PFSK-1 (cell line): ENCODE results near the gene ZNF469.

ENCODE experiments used
- FOXP2 ChIP-seq: optimal IDR thresholded peaks from 2 replicates; pipeline ENCODE3; 2011; ENCODE audit warnings: borderline replicate concordance, control low read depth, inconsistent platforms; ENCODE audit not compliant: insufficient read depth; ENCODE audit errors: extremely low read length, extremely low read depth
- POLR2AphosphoS5 ChIP-seq: IDR thresholded peaks from 2 replicates; pipeline ENCODE4 v1.6.1; 2012; ENCODE audit warnings: low read depth, mild to moderate bottlenecking, control low read depth, low read length, moderate library complexity
- SIN3A ChIP-seq: IDR thresholded peaks from 2 replicates; pipeline ENCODE4 v1.6.1; 2012; ENCODE audit warnings: mild to moderate bottlenecking, low read length, moderate library complexity, borderline replicate concordance; ENCODE audit not compliant: insufficient read depth
- TAF1 ChIP-seq: IDR thresholded peaks from 2 replicates; pipeline ENCODE4 v1.6.1; 2012; ENCODE audit warnings: low read length, control low read depth, borderline replicate concordance; ENCODE audit not compliant: insufficient read depth
- TF ChIP-seq, protein P1 (sequence below), 2 experiments: IDR thresholded peaks; 2 replicates each; pipeline versions ENCODE4 v1.6.1 to v1.8.0; 2011 to 2012; ENCODE audit warnings: low read depth in 2 of 2, low read length in 2 of 2, control low read depth in 1 of 2, inconsistent platforms in 1 of 2, mild to moderate bottlenecking in 1 of 2, moderate library complexity in 1 of 2; ENCODE audit not compliant: insufficient read depth in 1 of 2

ZNF469 gene

DNA sequence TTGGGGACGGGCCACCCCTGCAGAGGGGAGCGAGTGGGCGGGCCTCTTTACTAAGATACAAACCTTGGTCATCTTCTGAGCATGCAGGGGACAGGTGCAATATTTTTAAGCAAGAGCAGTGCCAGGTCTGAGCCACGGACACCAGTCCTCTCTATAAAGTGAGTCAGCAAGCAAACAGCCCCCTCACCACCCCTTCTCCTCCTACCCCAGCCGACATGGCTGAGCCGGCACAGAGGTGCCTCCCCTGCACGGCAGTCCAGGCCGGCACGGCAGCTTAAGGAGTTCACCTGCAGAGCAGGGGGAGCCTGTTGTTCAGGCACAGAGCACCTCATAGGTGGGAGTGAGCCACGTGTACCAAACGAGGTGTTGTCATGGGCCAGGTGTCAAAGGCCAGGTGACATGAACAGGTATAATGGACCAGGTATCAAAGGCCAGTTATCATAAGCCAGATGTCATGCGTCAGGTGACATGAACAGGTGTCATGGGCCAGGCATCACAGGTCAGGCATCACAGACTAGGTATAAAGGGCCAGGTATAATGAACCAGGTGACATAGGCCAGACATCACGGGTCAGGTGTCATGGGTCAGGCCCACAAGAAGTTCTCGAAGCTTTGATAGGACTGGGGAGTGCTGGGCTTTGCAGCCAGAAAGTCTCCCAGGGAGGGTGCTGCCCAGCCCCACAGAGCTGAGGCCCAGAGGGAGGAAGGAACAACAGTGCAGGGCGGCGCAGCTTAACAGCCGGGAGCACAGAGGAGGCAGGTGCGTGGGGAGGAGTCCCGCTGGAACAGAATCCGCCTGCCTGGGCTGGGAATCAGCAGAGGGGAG is 42.6 kb upstream of the ZNF469 start:
- TF ChIP-seq, protein P1, sequence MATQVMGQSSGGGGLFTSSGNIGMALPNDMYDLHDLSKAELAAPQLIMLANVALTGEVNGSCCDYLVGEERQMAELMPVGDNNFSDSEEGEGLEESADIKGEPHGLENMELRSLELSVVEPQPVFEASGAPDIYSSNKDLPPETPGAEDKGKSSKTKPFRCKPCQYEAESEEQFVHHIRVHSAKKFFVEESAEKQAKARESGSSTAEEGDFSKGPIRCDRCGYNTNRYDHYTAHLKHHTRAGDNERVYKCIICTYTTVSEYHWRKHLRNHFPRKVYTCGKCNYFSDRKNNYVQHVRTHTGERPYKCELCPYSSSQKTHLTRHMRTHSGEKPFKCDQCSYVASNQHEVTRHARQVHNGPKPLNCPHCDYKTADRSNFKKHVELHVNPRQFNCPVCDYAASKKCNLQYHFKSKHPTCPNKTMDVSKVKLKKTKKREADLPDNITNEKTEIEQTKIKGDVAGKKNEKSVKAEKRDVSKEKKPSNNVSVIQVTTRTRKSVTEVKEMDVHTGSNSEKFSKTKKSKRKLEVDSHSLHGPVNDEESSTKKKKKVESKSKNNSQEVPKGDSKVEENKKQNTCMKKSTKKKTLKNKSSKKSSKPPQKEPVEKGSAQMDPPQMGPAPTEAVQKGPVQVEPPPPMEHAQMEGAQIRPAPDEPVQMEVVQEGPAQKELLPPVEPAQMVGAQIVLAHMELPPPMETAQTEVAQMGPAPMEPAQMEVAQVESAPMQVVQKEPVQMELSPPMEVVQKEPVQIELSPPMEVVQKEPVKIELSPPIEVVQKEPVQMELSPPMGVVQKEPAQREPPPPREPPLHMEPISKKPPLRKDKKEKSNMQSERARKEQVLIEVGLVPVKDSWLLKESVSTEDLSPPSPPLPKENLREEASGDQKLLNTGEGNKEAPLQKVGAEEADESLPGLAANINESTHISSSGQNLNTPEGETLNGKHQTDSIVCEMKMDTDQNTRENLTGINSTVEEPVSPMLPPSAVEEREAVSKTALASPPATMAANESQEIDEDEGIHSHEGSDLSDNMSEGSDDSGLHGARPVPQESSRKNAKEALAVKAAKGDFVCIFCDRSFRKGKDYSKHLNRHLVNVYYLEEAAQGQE (IDR thresholded peaks at IDR 0.05; ENCODE audit: insufficient read depth in 1 of 2, low read depth in 2 of 2, low read length in 2 of 2) = no peak
- TF ChIP-seq POLR2AphosphoS5 (no peak), TAF1 (no peak), SIN3A (no peak), FOXP2 (no peak)

DNA sequence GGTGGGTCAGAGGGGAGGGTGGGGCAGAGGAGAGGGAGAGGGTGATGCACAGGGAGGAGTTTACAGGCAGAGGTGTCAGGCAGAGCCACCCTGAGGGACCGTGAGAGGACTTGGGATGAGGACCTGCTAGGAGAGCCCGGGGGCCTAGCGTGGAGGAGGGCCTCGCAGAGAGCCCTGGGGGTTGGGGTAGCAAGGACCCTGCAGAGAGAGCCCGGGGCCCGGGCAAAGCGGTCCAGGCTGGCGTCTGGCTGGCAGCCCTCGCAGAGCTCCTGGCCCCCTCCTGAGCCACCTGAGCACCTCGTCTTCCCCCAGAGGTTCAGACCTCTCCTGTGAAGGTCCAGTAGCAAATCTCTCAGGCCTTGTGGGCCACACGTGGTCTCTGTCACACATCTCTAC is 42.0 kb upstream of the ZNF469 start:
- TF ChIP-seq, protein P1 (IDR thresholded peaks at IDR 0.05; ENCODE audit: insufficient read depth in 1 of 2, low read depth in 2 of 2, low read length in 2 of 2) = no peak
- no peak for TF ChIP-seq SIN3A
- TF ChIP-seq TAF1 = no peak
- no peak for TF ChIP-seq FOXP2
- TF ChIP-seq POLR2AphosphoS5 = no peak

DNA sequence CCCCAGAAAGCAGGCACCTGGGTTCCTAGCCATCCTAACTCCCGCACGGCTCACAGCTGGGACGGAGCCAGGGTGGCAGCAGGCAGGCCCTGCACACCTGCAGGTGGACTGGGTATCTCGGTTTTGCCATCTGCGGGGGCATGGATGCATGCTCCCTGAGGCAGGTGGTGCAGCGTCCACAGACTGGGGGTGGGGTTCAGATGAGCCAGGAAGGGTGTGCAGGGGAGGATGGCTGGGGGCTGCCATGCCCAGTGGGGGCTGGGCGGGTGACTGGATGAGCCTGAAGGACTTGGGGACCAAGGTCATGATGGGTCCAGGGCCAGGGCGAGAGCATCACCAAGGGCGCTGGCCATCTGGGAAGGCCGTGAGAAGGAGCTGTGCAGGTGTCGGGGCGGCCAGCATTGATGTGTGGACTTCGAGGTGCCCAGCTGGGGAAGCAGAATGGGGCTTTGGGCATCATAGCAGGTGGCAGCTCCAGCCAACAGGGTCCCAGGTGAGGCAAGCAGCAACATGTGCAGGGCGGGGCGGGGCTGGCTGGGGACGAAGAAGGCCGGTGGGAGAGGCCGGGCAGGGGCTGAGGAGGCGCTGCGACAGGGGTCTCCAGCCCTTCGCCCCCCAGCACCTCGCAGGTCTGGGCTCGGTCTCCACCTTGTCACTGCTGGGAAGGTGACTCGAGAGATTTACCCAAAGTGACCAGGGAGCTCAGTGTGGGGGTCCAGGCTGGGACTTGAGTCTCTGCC is 41.0 kb upstream of the ZNF469 start:
- TF ChIP-seq, protein P1 (IDR thresholded peaks at IDR 0.05; ENCODE audit: insufficient read depth in 1 of 2, low read depth in 2 of 2, low read length in 2 of 2) = no peak
- TF ChIP-seq POLR2AphosphoS5 (no peak), SIN3A (no peak), TAF1 (no peak), FOXP2 (no peak)

DNA sequence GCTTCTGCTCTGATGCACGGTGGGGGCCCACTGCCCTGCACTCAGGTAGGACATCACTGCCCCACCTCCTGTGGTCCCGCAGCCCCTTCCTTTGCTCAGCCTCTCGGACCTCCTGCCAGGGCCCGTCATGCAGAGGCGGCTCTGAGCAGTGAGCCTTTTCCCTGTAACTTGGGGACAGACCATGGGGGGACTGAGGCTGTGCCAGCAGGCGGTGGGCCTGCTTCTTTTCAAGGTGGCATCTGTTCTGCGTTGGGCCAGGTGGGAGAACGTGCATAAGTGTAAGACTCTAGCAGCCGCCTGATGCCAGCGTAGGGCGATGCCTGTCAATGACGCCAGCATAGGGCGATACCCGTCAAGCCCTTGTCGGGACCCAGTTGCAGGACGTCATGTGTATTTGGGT is 40.3 kb upstream of the ZNF469 start:
- TF ChIP-seq TAF1 (no peak), SIN3A (no peak), POLR2AphosphoS5 (no peak), FOXP2 (no peak)
- TF ChIP-seq, protein P1 (IDR thresholded peaks at IDR 0.05; ENCODE audit: insufficient read depth in 1 of 2, low read depth in 2 of 2, low read length in 2 of 2) = no peak
